HG03103 (cell line): ENCODE measurements around the gene PLEKHA4.

Source experiments
- ATAC-seq: cut with Tn5 transposase; IDR thresholded peaks from one replicate; pipeline ENCODE4 v1.9.1; 2021; ENCODE audit warnings: low read depth; ENCODE audit not compliant: unreplicated experiment

Gene PLEKHA4

DNA sequence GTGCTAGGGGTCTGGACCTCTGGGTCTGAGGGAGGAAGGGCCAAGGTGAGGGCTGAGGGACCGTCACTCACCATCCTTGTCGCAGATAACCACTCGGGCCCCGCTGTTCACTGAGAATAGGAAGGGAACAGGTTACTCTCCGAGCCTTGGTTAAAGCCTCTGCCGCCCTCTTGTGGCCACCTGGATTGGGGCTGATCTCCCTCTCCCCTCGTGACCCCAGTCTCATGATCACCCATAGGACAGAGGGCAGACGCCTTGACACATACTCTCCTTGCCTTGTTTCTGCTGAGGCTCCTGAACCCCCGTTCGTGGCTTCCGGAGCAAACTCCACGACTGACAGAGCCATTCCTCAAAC, 32.7 kb downstream of the PLEKHA4 start:
- peak; percentile 72 for ATAC-seq

DNA sequence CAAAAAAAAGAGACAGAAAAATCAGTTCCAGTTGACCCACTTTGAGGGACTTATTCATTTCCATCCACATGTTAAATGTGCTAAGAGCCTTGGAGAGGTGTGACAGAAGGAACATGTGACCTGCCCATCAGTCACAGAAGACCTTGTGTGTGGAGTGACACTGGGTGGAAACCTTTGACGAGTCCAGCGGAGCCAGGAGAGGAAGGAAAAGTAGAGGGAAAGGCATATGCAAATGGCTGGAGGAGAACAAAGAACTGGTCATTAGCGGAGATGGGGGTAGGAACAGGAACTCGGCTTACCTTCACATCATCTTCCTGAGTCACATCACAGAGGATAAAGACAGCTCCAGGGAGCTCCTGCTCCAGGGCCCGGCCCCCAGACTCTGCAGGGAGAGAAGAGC, 34.4 kb downstream of the PLEKHA4 start:
- no peak for ATAC-seq

- ATAC-seq = no peak
These were observed 35.4 kb downstream of the PLEKHA4 start for GRCh38 chr19:48833049-48833448.

DNA sequence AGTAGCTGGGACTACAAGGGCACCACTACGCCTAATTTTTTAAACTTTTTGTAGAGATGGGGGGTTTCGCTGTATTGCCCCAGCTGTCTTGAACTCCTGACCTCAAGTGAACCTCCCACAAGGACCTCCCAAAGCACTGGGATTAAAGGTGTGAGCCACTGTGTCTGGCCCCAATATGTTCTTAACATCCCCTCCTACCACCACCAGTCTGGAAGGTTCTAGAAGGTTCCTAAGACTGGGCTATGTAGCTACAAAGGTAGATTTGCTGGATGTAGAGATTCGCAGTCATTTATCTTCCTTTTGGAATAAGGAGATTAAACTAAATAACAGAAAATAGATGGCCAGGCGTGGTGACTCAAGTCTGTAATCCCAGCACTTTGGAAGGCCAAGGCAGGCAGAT, 37.5 kb downstream of the PLEKHA4 start:
- no peak for ATAC-seq

DNA sequence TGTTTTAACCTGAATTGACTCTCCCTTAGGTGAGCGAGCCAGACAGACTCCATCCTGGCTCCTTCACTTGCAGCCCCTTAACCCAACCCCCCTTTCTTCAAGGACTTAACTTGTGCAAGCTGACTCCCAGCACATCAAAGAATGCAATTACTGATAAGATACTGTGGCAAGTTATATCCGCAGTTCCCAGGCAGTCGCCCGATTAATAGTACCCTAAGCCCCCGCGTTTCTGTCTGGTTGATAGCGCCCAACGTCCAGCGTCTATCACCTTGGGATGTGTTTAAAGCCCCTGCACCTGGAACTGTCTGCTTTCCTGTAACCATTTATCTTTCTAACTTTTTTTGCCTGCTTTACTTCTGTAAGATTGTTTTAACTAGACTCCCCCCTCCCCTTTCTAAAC, 38.3 kb downstream of the PLEKHA4 start:
- ATAC-seq = no peak

GRCh38 chr19:48826606-48827020, 41.8 kb downstream of the PLEKHA4 start:
- ATAC-seq = no peak

DNA sequence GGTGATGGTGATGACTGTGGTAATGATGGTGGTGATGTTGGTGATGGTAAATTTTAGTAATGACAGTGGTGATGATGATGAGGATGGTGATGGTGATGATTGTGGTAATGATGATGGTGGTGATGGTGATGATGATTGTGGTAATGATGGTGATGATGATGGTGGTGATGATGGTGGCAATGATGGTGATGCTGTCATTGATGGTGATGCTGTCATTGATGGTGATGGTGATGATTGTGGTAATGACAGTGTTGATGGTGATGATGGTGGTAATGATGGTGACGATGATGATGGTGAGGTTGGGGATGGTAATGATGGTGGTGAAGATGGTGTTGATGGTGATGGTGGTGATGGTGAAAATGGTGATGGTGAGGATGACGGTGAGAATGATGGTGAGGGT, 45.9 kb downstream of the PLEKHA4 start:
- no peak for ATAC-seq

DNA sequence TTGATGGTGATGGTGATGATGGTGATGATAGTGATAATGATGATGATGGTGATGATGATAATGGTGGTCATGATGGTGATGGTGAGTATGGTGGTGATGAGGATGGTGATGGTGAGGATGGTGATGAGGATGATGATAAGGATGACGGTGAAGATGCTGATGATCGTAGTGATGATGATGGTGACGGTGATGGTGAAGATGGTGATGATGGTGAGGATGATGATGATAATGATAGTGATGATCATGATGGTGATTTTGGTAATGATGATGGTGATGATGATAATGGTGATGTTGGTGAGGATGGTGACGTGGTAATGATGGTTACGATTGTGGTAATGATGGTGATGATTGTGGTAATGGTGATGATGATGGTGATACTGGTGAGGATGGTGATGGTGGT, 46.8 kb downstream of the PLEKHA4 start:
- ATAC-seq = no peak

DNA sequence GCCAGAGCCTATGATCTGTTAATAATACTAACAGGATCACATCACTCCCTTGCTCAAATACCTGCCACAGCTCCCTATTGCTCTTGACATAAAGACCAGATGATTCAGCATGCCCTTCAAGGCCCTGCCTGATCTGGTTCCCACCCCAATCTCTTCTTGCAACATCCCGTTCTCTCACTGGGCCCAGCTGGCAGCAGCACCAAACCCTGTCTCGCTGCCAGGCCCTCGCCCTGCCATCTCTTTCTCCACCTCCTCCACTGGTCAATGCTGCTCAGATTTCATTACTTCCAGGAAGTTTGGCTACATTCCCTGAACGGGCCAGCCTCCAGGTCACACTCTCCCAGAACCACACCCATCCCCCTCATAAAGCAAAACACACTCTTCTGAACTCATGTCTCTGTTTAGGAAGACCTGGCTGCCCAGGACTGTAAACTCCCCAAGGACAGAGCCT, 49.0 kb downstream of the PLEKHA4 start:
- ATAC-seq = no peak

- ATAC-seq = no peak
These were observed 50.1 kb downstream of the PLEKHA4 start for GRCh38 chr19:48818234-48818820.

GRCh38 chr19:48817585-48818124, 50.8 kb downstream of the PLEKHA4 start:
- ATAC-seq = no peak

GRCh38 chr19:48815870-48816501, 52.4 kb downstream of the PLEKHA4 start:
- ATAC-seq = no peak

GRCh38 chr19:48814895-48815294, 53.5 kb downstream of the PLEKHA4 start:
- ATAC-seq = no peak

- ATAC-seq = no peak
These were observed 55.1 kb downstream of the PLEKHA4 start for GRCh38 chr19:48813123-48813913.

GRCh38 chr19:48812094-48812929, 56.1 kb downstream of the PLEKHA4 start:
- no peak for ATAC-seq

GRCh38 chr19:48810151-48810550, 58.3 kb downstream of the PLEKHA4 start:
- no peak for ATAC-seq

- no peak for ATAC-seq
These were observed 60.7 kb downstream of the PLEKHA4 start for GRCh38 chr19:48807590-48808308.

DNA sequence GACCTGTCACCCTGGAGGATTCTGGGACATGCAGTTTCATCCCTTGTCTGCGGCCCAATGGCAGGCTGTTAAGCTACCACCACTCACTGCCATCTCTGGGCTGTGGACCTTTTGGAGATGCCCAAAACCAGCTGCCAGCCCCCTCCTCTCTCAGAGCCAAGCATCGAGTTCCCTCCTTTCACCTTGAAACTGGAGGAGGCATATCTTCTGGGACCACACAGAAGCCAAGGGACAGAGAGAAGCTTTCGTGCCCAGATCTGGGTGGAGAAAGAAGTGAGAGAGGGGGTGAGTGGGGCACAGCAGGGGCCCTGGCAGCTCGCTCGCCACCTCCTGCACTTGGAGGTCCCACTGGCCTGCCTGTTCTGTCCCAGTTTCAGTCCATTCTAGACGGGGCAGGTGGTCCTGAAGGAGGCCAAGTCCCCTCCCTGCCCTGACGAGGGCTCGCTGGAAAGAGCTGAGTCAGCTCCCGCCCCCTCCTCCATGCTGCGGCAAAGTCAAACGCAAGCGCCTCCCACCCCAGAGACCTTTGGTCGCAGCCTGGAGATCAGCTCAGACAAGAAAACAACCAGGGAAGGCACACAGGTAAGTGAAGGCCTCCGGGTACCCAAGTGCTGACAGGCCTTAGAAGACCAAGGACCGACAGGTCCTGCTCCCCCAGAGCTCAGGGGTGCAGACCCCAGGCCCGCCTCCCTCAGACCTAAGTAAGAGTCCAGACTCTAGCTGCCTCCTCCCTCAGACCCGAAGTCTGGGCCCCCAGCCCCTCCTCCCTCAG, 61.4 kb downstream of the PLEKHA4 start:
- no peak for ATAC-seq

DNA sequence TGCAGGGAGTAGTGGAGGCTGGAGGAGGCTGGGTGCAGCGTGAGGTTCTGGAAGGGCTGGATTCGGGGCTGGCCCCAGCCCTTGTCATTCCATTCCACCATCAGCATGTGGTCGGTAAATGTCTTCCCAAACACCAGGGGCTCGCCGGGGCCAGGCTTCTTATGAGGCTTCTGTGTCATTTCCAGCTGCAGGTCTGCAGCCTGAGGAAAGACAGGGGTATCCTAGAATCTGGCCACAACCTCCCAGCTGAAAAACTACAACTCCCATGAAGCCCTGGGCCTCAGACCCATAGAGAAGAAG, 61.9 kb downstream of the PLEKHA4 start:
- no peak for ATAC-seq

- ATAC-seq = no peak
These were observed 63.0 kb downstream of the PLEKHA4 start for GRCh38 chr19:48805452-48805851.
